AG20443 (cell line): Measurements from ENCODE around the gene PGAM2.

ENCODE experiments used
- DNase-seq: peaks from one replicate; pipeline ENCODE4 v3.0.0; 2012; ENCODE audit warnings: low spot score, mixed read lengths

The PGAM2 gene

DNA sequence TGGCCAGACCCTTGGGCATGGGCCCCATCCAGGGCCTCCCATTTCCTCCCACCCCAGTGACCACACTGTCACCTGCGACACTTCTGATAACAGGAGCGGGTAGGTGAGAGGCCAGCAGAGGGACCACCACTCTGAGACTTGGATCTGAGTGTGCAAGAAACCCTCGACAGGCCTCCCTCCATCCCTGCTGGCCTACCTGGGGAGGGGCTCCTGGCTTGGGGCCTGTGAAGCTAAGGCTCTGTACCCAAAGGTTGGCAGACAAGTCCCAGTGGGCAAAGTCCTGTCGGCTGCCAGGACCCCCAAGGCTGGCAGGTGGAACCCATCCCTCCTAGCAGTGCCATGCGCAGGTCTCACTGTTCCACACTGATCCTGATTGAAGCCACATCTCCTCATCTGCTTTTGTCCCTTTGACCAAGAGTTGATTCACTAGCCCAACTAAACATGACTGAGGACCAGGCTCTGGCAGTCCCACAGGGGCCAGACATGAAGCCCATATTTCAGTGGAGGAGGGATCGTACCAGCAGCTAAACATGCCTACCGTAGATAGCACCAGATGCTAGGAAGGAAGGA is 1.2 kb upstream of the PGAM2 start:
- no peak for DNase-seq

DNA sequence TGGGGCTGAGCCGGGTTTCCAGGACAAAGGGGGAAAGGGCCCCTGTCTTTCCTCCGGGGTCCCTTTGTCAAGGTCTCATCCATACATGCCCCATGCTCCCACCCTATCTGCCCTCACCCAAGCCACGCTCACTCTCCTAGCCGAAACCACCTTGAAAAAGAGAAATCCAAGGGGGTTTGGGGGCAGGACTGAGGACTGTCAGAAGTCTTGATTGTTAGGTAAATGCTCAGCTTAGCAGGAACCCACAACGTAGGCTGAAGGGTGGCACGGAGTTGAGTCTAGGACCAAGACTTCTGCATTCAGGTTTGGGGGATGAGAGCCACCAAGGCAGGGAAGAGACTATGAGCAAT is 719 bp upstream of the PGAM2 start:
- DNase-seq: no peak

DNA sequence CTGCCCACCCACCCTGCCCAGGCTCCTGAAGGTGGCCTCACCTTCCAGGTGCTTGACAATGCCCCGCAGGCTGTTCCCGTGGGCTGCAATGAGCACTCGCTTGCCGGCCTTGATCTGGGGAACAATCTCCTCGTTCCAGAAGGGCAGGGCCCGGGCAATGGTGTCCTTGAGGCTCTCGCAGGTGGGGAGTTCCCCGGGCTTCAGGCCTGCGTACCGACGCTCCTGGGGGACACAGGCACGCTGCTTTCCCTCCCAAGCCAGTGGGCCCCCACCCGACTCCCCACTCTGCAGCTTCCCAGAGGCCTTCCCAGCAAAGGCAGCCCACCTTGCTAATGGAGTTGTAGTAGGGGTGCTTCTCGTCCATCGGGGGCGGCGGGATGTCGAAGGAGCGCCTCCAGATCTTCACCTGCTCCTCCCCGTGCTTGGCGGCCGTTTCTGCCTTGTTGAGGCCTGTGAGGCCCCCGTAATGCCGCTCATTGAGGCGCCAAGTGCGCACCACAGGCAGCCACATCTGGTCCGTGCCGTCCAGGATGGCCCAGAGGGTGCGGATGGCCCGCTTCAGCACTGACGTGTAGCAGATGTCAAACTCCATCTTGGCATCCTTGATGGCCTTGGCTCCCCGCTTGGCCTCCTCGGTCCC is 456 bp downstream of the PGAM2 start:
- no peak for DNase-seq

DNA sequence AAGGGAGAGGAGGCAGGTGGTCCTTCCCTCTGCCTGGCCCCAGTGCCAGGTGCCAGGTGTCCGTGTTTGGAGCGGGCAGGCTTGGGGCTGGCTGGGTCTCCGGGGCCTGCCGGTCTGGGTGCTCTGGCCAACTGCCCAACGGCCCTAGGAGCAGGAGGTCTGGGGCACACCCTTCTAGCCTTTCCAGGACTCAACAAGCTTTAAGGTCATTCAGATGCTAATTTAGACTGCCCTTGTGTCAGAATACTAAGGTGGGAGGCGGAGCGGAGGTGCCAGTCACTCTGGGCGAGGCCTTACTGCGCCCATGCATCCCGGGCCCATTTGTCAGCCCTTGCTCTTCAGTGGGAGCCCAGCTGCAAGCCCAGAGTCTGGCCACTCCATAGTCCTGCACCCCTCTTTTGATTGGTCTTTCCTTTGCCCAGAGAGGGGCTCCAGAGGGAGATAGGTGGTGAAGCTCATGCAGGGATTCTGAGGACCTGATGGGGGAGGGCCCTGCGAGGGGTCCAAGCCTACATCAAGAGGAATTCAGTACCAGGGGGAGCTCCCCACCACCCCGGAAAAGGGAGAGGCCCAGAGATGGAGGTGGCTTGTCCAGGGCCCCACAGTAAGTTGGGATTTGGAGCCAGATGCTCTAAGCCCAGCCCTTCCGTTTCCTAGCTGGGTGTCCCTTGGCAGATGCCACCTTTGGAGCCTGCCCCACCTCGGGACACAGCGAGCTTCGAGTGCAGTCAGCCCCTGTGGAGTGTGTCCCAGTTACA is 1.3 kb downstream of the PGAM2 start:
- no peak for DNase-seq

DNA sequence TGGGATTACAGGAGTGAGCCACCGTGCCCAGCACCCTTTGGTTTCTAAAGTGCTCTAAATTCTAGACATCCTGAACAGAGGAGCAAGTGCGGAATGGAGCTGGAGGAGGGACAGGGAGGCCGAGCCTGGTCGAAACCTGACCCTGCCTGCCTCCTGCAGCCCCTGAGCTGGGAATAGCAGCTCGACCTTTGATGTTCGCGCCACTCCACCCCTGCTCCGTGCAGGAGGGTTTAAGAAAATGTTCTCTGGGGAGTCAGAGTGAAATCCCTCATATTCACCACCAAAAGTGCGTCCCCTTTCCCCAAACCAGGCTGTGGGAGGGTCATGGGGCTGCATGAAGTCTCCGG is 1.8 kb downstream of the PGAM2 start:
- DNase-seq: no peak

DNA sequence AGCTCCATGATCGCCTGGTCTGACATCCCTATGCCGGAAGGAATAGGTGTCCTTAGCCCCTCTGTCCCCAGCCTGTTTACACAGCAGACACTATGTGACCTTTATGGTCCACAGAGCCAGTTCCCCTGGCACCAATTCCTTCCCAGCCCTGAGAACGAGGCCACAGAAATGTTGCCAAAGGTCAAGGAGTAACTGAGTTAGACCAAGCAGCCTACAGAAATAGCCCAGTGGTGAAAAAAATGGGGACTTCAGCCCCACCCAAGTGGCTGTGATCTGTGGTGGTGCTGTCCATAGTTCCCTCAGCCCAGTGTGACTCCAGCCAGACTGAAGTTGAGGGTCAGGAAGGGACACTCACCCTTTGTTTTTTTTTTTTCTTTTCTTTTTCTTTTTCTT is 2.5 kb downstream of the PGAM2 start:
- DNase-seq: no peak

DNA sequence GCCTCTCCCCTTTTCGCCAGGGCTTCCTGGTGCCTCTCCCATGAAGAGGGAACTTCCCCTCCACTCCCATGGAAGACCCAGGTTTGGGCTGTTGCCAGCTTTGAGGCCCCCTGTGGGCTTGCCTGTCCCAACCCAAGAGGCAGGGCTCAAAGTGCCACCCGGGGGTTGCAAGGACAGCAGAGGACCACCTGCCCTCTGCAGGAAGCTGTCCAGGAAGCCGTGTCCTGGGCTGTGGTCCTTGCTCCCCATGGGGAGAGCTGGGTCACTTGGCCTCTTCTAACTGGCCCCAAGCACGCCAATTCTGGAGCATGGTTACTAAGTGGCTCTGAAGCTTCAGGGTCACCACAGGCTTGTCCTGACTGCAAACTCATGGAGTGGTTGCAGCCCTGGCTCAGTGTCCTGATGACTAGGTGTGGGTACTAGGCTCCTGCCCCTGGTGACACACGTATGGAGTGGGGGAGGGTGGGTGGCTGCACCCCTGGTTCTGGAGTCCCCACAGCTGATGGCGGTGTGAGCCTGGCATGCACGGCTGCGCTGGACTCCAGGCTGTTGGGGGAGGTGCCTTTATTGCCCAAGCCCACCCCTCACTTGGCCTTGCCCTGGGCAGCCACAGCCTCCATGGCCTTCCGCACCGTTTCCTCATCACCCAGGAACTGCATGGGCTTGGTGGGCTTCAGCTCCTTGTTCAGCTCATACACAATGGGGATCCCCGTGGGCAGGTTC is 3.0 kb downstream of the PGAM2 start:
- no peak for DNase-seq

DNA sequence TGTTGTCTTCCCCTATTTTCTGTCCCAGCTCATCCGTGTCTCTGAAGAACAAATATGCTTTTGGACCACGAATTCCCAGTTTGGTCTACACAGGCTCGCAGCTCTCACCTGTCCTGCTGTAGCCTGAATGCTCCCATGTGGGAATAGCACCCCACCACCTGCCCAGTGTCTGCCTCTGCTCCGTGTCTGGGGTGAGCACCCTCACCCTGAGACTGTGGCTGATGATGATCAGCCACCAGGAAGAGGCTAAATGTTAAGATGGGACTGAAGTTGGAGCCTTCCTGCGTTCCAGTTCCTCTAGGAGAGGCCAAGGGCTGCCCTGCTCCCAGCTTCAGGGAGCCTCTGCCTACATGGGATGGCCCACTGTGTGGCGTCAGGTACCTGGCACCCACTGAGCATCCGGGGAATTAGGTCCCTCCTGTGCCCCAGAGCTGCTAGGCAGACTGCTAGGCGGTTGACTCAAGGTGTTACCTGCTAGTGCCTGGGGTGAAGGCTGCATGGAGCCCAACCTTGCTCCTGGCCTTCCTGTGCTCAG is 3.7 kb downstream of the PGAM2 start:
- DNase-seq: no peak

DNA sequence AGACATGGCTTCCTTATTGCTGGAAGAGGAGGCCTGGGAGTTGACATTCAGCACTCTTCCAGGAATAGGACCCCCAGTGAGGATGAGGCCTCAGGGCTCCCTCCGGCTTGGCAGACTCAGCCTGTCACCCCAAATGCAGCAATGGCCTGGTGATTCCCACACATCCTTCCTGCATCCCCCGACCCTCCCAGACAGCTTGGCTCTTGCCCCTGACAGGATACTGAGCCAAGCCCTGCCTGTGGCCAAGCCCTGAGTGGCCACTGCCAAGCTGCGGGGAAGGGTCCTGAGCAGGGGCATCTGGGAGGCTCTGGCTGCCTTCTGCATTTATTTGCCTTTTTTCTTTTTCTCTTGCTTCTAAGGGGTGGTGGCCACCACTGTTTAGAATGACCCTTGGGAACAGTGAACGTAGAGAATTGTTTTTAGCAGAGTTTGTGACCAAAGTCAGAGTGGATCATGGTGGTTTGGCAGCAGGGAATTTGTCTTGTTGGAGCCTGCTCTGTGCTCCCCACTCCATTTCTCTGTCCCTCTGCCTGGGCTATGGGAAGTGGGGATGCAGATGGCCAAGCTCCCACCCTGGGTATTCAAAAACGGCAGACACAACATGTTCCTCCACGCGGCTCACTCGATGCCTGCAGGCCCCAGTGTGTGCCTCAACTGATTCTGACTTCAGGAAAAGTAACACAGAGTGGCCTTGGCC is 4.3 kb downstream of the PGAM2 start:
- no peak for DNase-seq

DNA sequence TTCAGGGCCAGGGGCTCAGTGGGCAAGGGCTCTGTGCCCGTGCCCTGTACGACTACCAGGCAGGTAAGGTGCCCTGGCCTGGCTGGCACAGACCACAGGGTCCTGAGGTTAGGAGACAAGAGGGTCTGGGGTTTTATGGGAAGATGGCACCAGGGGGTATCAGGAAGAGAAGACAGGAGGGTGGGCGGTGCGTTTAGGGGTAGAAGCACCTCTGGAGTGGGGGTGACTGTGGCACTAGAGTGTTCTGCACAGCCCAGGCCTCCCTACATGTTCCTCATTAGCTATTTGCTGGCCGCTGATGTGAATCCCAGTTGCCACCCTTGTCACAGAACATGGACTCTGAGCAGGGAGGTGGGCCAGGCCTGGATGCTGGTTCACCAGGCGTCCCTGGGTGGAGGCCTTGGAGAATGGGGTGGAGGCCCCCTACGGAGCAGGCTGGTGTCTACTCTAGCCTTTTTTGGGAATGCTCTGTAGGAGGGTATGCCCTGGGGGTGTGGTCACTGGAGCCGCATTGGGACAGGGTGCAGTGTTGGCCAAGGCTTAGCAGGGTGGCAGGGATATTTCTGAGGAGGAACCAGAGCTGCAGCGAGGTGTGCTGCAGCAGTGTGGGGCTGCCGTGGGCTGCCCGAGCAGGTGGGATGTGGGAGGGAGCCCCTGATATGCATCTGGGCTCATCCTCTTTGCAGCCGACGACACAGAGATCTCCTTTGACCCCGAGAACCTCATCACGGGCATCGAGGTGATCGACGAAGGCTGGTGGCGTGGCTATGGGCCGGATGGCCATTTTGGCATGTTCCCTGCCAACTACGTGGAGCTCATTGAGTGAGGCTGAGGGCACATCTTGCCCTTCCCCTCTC is 5.0 kb downstream of the PGAM2 start:
- no peak for DNase-seq

DNA sequence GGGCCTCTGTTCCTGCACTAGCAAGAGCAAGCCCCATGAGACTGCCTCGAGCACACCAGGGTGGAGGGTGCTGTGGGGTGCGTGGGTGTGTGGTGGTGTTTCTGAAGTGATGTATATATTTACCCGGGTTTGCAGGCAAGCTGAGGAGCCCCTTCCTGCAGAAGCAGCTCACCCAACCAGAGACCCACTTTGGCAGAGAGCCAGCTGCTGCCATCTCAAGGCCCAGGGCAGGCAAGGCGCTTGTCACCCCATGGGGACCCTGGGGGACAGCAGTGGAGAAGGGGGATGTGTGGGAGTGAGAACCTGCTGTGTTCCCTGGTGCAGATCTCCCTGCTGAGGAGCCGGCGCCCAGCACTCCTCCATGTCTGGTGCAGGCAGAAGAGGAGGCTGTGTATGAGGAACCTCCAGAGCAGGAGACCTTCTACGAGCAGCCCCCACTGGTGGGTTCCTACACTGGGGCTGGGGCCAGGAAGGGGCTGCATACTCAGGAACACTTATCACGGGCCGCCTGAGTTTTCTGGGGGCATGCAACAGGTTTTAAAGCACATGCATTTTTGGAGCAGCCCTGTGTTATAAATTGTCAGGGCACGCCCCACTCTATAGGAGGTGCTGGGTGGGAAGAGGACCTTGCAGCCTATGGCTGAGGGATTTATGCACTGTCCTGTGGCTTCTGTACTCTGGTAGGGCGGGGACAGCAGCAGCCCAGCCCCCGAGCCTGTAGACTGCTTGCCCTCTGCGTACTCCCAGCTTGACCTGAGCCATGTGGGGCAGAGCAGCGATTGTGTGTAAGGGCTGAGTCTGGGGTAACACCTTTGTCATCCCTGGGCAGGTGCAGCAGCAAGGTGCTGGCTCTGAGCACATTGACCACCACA is 5.9 kb downstream of the PGAM2 start:
- no peak for DNase-seq

DNA sequence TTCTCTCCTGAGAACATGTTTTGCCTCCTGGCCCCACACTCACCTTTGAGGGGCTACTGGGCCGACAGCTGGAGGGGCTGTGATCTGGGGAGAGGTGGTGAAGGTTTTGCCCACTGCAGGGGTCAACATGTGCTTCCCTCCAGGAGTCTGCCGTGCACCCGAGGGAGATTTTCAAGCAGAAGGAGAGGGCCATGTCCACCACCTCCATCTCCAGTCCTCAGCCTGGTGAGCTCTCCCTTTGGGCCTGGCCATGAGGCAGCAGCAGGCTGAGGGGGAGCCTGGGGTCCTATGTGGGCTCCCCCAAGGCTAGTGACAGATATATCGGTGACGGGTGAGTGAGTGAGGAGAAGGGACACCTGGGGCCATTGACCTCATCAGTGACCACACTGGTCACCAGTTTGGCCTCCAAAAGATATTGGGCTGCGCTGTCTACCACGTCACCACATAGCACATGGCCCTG is 6.6 kb downstream of the PGAM2 start:
- DNase-seq: no peak

DNA sequence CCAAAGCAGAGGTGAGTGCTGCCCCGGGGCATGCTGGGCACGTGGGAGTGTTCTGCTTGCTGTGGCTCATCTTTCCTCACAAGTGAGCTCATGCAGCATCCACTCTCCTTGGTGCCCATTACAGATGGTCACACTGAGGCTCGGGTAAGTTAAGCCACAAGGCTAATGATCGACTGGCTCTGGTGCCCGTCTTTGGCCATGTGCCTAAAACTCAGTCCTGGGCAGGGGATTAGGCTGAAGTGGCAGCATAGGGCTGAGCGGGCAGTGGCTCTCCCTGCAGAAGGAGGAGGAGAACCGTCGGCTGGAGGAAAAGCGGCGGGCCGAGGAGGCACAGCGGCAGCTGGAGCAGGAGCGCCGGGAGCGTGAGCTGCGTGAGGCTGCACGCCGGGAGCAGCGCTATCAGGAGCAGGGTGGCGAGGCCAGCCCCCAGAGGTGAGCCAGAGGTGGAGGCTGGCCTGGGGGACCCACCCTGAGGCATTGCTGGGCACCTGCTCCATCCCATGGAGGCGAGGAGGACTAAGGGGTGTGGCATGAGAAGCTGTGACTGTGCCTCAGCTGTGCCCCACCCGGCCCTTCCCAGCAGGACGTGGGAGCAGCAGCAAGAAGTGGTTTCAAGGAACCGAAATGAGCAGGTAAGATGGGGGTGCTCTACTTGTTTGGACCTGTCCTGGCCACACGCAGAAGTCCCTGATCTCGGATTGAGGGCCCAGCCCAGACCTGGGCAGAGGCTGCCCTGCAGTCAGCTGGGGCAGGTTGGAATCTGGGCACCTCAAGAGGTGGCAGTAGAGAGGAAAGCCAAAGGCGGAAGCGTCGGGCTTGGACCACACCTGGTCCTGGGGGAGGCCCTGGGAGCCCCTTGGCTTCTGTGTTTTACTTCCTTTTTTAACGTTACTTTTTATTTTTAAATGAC is 7.3 kb downstream of the PGAM2 start:
- no peak for DNase-seq

DNA sequence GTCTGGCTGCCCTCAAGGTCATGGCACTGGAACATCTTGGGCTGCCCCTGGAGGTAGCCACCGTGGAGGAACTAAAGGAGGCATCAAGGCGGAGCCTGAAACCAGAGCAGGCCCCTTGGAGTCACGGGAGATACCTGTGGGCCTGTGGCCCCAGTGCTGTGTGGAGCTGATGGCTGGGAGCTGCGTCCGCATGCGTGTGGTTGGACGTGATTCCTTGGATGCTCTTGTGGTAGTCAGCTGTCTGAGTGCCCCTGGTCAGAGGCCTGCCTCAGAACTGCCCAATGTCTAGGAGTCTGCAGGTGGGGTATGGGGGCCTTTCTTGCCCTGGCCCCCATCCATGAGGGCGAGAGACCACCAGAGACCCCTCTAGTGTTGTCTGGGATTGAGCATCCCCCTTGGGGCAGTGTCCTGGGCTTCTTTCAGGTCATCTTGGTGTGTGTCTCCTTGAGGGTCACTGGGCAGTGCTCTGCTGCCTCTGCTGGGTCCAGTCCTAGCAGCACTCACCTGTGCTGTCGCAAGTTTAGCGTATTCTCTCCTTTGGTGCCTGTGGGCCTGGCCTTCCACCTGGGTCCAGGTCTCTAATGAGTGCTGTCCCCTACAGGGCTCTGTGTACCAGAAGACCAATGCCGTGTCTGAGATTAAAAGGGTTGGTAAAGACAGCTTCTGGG is 8.1 kb downstream of the PGAM2 start:
- DNase-seq: no peak

DNA sequence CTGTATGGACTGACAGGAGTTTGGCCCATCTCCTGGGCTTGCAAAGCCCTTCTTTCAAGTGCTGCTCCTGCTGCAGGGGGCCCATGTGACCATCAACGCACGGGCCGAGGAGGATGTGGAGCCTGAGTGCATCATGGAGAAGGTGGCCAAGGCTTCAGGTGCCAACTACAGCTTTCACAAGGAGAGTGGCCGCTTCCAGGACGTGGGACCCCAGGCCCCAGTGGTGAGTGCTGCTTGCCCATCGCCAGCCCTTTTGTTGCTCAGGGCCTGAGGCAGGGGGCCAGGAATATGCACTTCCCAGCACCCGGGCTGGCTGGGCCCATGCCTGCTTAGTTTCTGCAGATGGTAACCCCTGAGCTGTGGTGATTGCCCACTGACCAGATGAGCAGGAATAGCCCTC is 8.7 kb downstream of the PGAM2 start:
- no peak for DNase-seq

DNA sequence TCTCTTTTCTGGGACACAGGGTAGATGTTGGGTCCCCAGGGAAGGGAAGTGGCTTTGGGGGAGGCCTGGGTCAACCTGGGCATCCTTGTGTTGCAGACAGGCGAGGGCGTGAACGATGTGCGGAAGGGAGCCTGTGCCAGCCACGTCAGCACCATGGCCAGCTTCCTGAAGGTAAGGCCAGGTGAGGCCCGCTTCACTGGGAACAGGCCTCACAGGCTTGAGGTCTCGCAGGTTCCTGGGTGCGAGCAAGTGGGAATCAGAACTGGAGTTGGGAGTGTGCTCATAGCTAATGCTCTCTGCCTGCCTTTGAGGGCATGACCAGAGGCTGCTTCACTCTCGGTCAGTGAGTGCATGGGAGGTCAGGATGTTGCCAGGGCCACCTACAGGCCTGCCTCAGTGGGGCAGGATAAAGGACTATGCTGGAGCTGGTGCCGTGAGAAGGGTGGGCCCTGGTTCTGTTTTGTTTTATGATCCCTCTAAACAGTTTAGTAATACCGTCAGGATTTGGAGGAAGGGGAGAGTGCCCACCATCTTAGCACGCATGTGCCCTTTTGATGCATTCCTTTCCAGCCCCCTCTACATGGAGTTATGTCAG is 12.5 kb downstream of the PGAM2 start:
- DNase-seq: no peak

DNA sequence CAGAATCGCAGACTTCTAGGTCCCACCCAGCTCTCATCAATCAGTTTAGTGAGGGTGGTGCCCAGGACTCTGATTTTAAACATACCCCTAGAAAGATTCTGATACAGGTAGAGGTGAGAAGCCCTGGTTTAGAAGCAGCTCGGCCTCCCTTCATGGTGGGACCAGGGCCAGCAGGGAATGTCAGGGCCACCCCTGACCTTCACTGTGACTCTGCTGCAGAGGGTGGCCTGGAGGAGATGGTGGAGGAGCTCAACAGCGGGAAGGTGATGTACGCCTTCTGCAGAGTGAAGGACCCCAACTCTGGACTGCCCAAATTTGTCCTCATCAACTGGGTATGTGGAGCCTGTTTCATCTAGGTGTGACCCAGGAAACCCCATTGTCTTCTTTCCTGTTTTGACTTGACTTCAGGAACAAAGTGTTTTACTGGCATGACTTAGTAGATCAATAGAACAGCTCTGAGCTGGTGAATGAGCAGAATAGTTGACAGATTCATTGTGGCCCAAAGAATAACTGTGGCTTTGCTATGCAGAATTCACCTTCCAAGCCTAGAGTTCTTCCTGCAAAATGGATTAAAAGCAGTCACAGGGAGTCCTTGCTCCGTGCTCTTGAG is 13.7 kb downstream of the PGAM2 start:
- DNase-seq: no peak
